ENCODE measurements around the gene PSORS1C2. TPM values are rescaled to one million over a fixed set of nuclear protein-coding genes. Genes with fewer than 3 reads are reported as not detected.

Gene PSORS1C2
- total RNA-seq, 1 experiment from 2014 or later, result 0.33 TPM

GRCh38 chr6:31173406-31173805 is 34.5 kb upstream of the PSORS1C2 start:
- Histone ChIP-seq H4K8ac (replicated peaks; ENCODE audit: insufficient read length, low read depth, low read length) (no peak overlapping the region), H3K14ac (ENCODE audit: insufficient read depth, low read length) (peak overlapping the region; percentile 88), H2BK120ac (ENCODE audit: low read depth, low read length, poor library complexity, severe bottlenecking) (peak overlapping the region; percentile 25), H3K23ac (ENCODE audit: insufficient read length, low read depth, low read length) (no peak overlapping the region), H2AFZ (ENCODE audit: low read length) (no peak overlapping the region), H3K79me2 (ENCODE audit: insufficient read depth, low read length) (peaks cover 27% of the 10 kb centered on the region), H4K91ac (ENCODE audit: insufficient read length, low read depth, low read length) (peak overlapping the region; percentile 88), H2AK5ac (ENCODE audit: insufficient read length, low read length) (no peak overlapping the region), H3K4ac (ENCODE audit: low read depth, low read length) (peak overlapping the region; percentile 53; the same call in 1 of the 2 replicates), H4K5ac (ENCODE audit: insufficient read length, low read depth, low read length) (no peak overlapping the region), H2BK5ac (ENCODE audit: insufficient read length, low read length) (no peak overlapping the region), H3K9me3 (ENCODE audit: control insufficient read depth, low read depth, low read length) (no peaks in the 10 kb centered on the region), H3K79me1 (ENCODE audit: insufficient read depth, low read depth, low read length, poor library complexity, severe bottlenecking) (no peaks in the 10 kb centered on the region), H3K23me2 (ENCODE audit: insufficient read length, low read depth, low read length, poor library complexity, severe bottlenecking) (peaks cover 22% of the 10 kb centered on the region), H3K27ac (ENCODE audit: insufficient read length, low read depth, low read length) (peak overlapping the region; percentile 83), H3K4me1 (ENCODE audit: insufficient read depth, low read length) (peaks cover 10% of the 10 kb centered on the region), H3K56ac (ENCODE audit: insufficient read length, low read depth, low read length) (no peak overlapping the region), H2BK15ac (ENCODE audit: low read depth, low read length) (no peak overlapping the region), H3K4me2 (ENCODE audit: insufficient read depth, insufficient read length, low read length) (peak overlapping the region; percentile 61), H4K20me1 (ENCODE audit: control insufficient read depth, insufficient read depth, insufficient read length) (no peaks in the 10 kb centered on the region), H3K27me3 (ENCODE audit: insufficient read depth, low read length) (no peaks in the 10 kb centered on the region), H3K18ac (ENCODE audit: insufficient read length, low read depth, low read length) (peak overlapping the region; percentile 66), H2BK12ac (ENCODE audit: insufficient read length, low read depth, low read length) (peak overlapping the region; percentile 55), H3K9ac (ENCODE audit: extremely low read depth, insufficient read length, low read length) (no peak overlapping the region), H3T11ph (ENCODE audit: low read length) (no peak overlapping the region), H2BK20ac (ENCODE audit: low read depth, low read length, poor library complexity, severe bottlenecking) (no peak overlapping the region)
- TF ChIP-seq CTCF (conservative IDR thresholded peaks at IDR 0.05), result no peak
- peak overlapping the region; percentile 98 to 100 (median 99) for H3K27ac Mint-ChIP-seq
- H3K4me1 Mint-ChIP-seq, result peaks cover 53 to 67% of the 10 kb centered on the region in 2 experiments
- no peaks in the 10 kb centered on the region for H3K27me3 Mint-ChIP-seq (ENCODE audit: low read depth)
- DNase-seq, result no peak
- no peaks in the 10 kb centered on the region; a peak in 1 of 5 replicates for H3K9me3 Mint-ChIP-seq
- WGBS (ENCODE audit: extremely low coverage, insufficient read length, low lambda C conversion rate), result no CpG with 5 or more reads among the region's 3 CpGs
- peaks cover 0 to 18% (median 16%) of the 10 kb centered on the region in 3 experiments; a peak in 6 of 7 replicates for H3K36me3 Mint-ChIP-seq (ENCODE audit: insufficient read depth in 1 of 3, low read depth in 3 of 3)
- peak overlapping the region; percentile 91 for H3K4me3 Mint-ChIP-seq
